H1 (cell line): ENCODE measurements around the gene CTXN1. TPM values are rescaled to one million over a fixed set of nuclear protein-coding genes. Genes with fewer than 3 reads are reported as not detected.

Experiments used
- CTCF ChIA-PET: fragments of 300-600 bp; sonication (Branson Sonifier 250); formaldehyde crosslinking; loops from one replicate; lab custom pipeline; 2021; ENCODE audit not compliant: partially characterized antibody; lab: Charles Lee
- POLR2A ChIA-PET: fragments of 300-600 bp; sonication (Branson Sonifier 250); formaldehyde crosslinking; loops from one replicate; lab custom pipeline; 2021; ENCODE audit warnings: inconsistent platforms; ENCODE audit not compliant: partially characterized antibody; lab: Charles Lee
- DNase-seq, 2 experiments: peaks; one replicate each; pipeline versions ENCODE4 v3.0.0 to v3.0.0-alpha.2; 2010 to 2022; ENCODE audit warnings: low spot score in 2 of 2, low read depth in 1 of 2, mixed read lengths in 1 of 2
- FAIRE-seq: peaks from 2 replicates; lab custom pipeline; 2011; peaks lifted over from hg19 to GRCh38; lab: Jason Lieb, UNC
- H2AFZ ChIP-seq: 2 replicates; pipeline ENCODE4 v1.8.1; 2012; ENCODE audit warnings: low read length, inconsistent platforms
- H2AK5ac ChIP-seq: 2 replicates; pipeline ENCODE4 v1.6.1; 2013; ENCODE audit warnings: low read depth, low read length
- H2BK120ac ChIP-seq: replicated peaks from 2 replicates; pipeline ENCODE3; 2013; ENCODE audit warnings: low read depth, low read length, inconsistent platforms
- H2BK12ac ChIP-seq: 2 replicates; pipeline ENCODE4 v1.6.1; 2013; ENCODE audit warnings: low read depth, low read length
- H2BK15ac ChIP-seq: 2 replicates; pipeline ENCODE4 v1.6.1; 2013; ENCODE audit warnings: low read length
- H2BK20ac ChIP-seq: 2 replicates; pipeline ENCODE4 v1.6.1; 2013; ENCODE audit warnings: low read length
- H2BK5ac ChIP-seq: 2 replicates; pipeline ENCODE4 v1.6.1; 2013; ENCODE audit warnings: low read depth, low read length
- H3K14ac ChIP-seq: 2 replicates; pipeline ENCODE4 v1.6.1; 2013; ENCODE audit warnings: inconsistent platforms; ENCODE audit not compliant: insufficient read length
- H3K18ac ChIP-seq: 2 replicates; pipeline ENCODE4 v1.6.1; 2013; ENCODE audit warnings: low read length; ENCODE audit errors: extremely low read depth
- H3K23ac ChIP-seq: 2 replicates; pipeline ENCODE4 v1.6.1; 2013; ENCODE audit warnings: inconsistent platforms; ENCODE audit not compliant: insufficient read length
- H3K23me2 ChIP-seq: 2 replicates; pipeline ENCODE4 v1.6.1; 2013; ENCODE audit warnings: low read depth, low read length
- H3K27ac ChIP-seq: 2 replicates; pipeline ENCODE4 v1.6.1; 2011; ENCODE audit warnings: low read depth, low read length, inconsistent platforms
- H3K27me3 ChIP-seq, 4 experiments: replicated peaks in 1 of 4; 1 replicate in 1 of 4; 2 replicates in 3 of 4; pipeline versions ENCODE4 v1.6.1 to v1.8.1; 2011 to 2013; ENCODE audit warnings: low read length in 3 of 4, mild to moderate bottlenecking in 3 of 4, inconsistent platforms in 2 of 4, mixed read lengths in 2 of 4, moderate library complexity in 1 of 4; ENCODE audit not compliant: control insufficient read depth in 3 of 4, insufficient read depth in 3 of 4; ENCODE audit errors: extremely low read depth in 1 of 4
- H3K36me3 ChIP-seq, 4 experiments: 2 replicates each; pipeline versions ENCODE4 v1.6.1 to v1.8.1; 2011 to 2013; ENCODE audit warnings: mild to moderate bottlenecking in 4 of 4, low read length in 3 of 4, moderate library complexity in 2 of 4, control low read depth in 1 of 4, inconsistent platforms in 1 of 4; ENCODE audit not compliant: insufficient read depth in 4 of 4, control insufficient read depth in 2 of 4
- H3K4ac ChIP-seq: replicated peaks from 2 replicates; pipeline ENCODE3; 2013; ENCODE audit warnings: low read length, low read depth, mixed read lengths, inconsistent platforms; ENCODE audit not compliant: insufficient read length
- H3K4me1 ChIP-seq, 4 experiments: replicated peaks in 1 of 4; 1 replicate in 1 of 4; 2 replicates in 3 of 4; pipeline versions ENCODE4 v1.6.1 to v1.8.1; 2011 to 2013; ENCODE audit warnings: low read length in 3 of 4, inconsistent platforms in 2 of 4, mixed read lengths in 1 of 4; ENCODE audit not compliant: insufficient read depth in 4 of 4, control insufficient read depth in 3 of 4
- H3K4me2 ChIP-seq, 2 experiments: 2 replicates each; pipeline versions ENCODE4 v1.6.1 to v1.8.1; 2011 to 2013; ENCODE audit warnings: low read depth in 2 of 2, low read length in 2 of 2, control low read depth in 1 of 2, inconsistent platforms in 1 of 2, mild to moderate bottlenecking in 1 of 2; ENCODE audit not compliant: insufficient read depth in 1 of 2
- H3K4me3 ChIP-seq, 4 experiments: fragments of 200-600, 300-600 bp in 1 of 4; sonication (generic), shearing (Covaris generic), sonication (Bioruptor Twin) in 1 of 4; 2 replicates each; pipeline versions ENCODE4 v1.5.1 to v1.8.1; 2011 to 2016; ENCODE audit warnings: low read length in 4 of 4, low read depth in 3 of 4, control low read depth in 2 of 4, inconsistent platforms in 2 of 4, mild to moderate bottlenecking in 2 of 4, mixed read lengths in 1 of 4, moderate library complexity in 1 of 4; ENCODE audit not compliant: insufficient read depth in 2 of 4; ENCODE audit errors: extremely low read depth in 1 of 4
- H3K56ac ChIP-seq: replicated peaks from 2 replicates; pipeline ENCODE3; 2013; ENCODE audit warnings: low read depth, mild to moderate bottlenecking, mixed read lengths, low read length, inconsistent platforms; ENCODE audit not compliant: insufficient read length
- H3K79me1 ChIP-seq: 2 replicates; pipeline ENCODE4 v1.6.1; 2013; ENCODE audit warnings: low read depth, low read length, control low read depth
- H3K79me2 ChIP-seq, 2 experiments: 2 replicates each; pipeline versions ENCODE4 v1.6.1 to v1.8.1; 2012 to 2013; ENCODE audit warnings: low read length in 2 of 2, mild to moderate bottlenecking in 2 of 2, inconsistent platforms in 1 of 2; ENCODE audit not compliant: insufficient read depth in 2 of 2, control insufficient read depth in 1 of 2
- H3K9ac ChIP-seq, 4 experiments: replicated peaks in 1 of 4; 1 replicate in 1 of 4; 2 replicates in 3 of 4; pipeline versions ENCODE4 v1.6.1 to v1.8.1; 2011 to 2013; ENCODE audit warnings: low read depth in 3 of 4, low read length in 3 of 4, control low read depth in 2 of 4, mild to moderate bottlenecking in 2 of 4, moderate library complexity in 2 of 4, inconsistent platforms in 1 of 4; ENCODE audit errors: extremely low read depth in 1 of 4
- H3K9me3 ChIP-seq, 2 experiments: 2 replicates each; pipeline versions ENCODE4 v1.6.1 to v1.8.1; 2012 to 2013; ENCODE audit warnings: mild to moderate bottlenecking in 2 of 2, moderate library complexity in 2 of 2, control low read depth in 1 of 2, inconsistent platforms in 1 of 2, low read depth in 1 of 2, low read length in 1 of 2, mixed read lengths in 1 of 2; ENCODE audit not compliant: insufficient read depth in 2 of 2
- H4K20me1 ChIP-seq, 2 experiments: replicated peaks in 1 of 2; 2 replicates each; pipeline versions ENCODE3 to v1.8.1; 2011 to 2013; ENCODE audit warnings: inconsistent platforms in 2 of 2, low read length in 2 of 2, mild to moderate bottlenecking in 1 of 2; ENCODE audit not compliant: insufficient read depth in 2 of 2, control insufficient read depth in 1 of 2
- H4K5ac ChIP-seq: 2 replicates; pipeline ENCODE4 v1.6.1; 2013; ENCODE audit warnings: low read length, low read depth, mixed read lengths, inconsistent platforms; ENCODE audit not compliant: insufficient read length
- H4K8ac ChIP-seq: 2 replicates; pipeline ENCODE4 v1.8.0; 2013; ENCODE audit warnings: mild to moderate bottlenecking, moderate library complexity, low read length, inconsistent platforms; ENCODE audit not compliant: insufficient read depth; ENCODE audit errors: extremely low read depth
- H4K91ac ChIP-seq: replicated peaks from 2 replicates; pipeline ENCODE3; 2013; ENCODE audit warnings: low read length, mixed read lengths, inconsistent platforms; ENCODE audit not compliant: insufficient read length
- CTCF ChIP-seq, 3 experiments: IDR thresholded peaks; 1 replicate in 2 of 3; 2 replicates in 1 of 3; pipeline versions ENCODE4 v1.5.1 to v1.6.1; 2011; ENCODE audit warnings: low read length in 3 of 3, mild to moderate bottlenecking in 3 of 3, inconsistent platforms in 2 of 3, low read depth in 1 of 3, moderate library complexity in 1 of 3; ENCODE audit not compliant: insufficient read depth in 1 of 3; ENCODE audit errors: control extremely low read depth in 1 of 3
- RBBP5 ChIP-seq: IDR thresholded peaks from 2 replicates; pipeline ENCODE4 v1.7.1; 2012; ENCODE audit warnings: low read depth, mild to moderate bottlenecking, inconsistent platforms, low read length, moderate library complexity, borderline replicate concordance
- whole genome bisulfite sequencing, 2 experiments: shearing (Covaris generic) in 1 of 2; methylation state at CpG; one replicate each; pipeline versions ENCODE4 v1.1.6 to v1.1.7; 2013 to 2015; ENCODE audit warnings: low lambda C conversion rate in 2 of 2, mixed read lengths in 2 of 2, inconsistent platforms in 1 of 2, low coverage in 1 of 2, missing lambda C conversion rate in 1 of 2; ENCODE audit not compliant: insufficient replicate concordance in 2 of 2, insufficient coverage in 1 of 2, insufficient read length in 1 of 2; ENCODE audit errors: extremely low coverage in 1 of 2, missing lambda C conversion rate in 1 of 2; 5-methylcytosine and 5-hydroxymethylcytosine counted together
- polyA plus RNA-seq, 7 experiments: library from polyadenylated mRNA; depleted of rRNA in 3 of 7; stranded (reverse) in 5 of 7; unstranded in 2 of 7; fragments of >200 nt in 5 of 7; fragments of 200-250 nt in 2 of 7; gene quantifications; 1 replicate in 5 of 7; 2 replicates in 1 of 7; 4 replicates in 1 of 7; pipeline versions ENCODE4 v1.2.1 to v1.2.3, GENCODE V29; 2011 to 2013; ENCODE audit warnings: missing spikeins in 2 of 7, mixed read lengths in 2 of 7
- total RNA-seq: library from RNA; stranded (reverse); fragmentation: NEBNext Ultra II Directional; extraction: Animal tissue kit (Norgen Biotek cat#: 25700); gene quantifications from 2 replicates; pipeline ENCODE4 v1.2.1, GENCODE V29; 2021

The CTXN1 gene
- total and polyA plus RNA-seq, 2 of the 8 experiments (the other 6 are each of a cell fraction or from before 2014, with no cell fraction given), result 16.4 to 58.0 TPM

GRCh38 chr19:7921967-7922835, 3.7 kb downstream of the CTXN1 start:
- Histone ChIP-seq H4K20me1 (peaks cover 10 to 15% of the 10 kb centered on the region in 2 experiments), H3K9ac (no peak overlapping the region), H3K4me1 (peaks cover 0 to 25% (median 12%) of the 10 kb centered on the region in 4 experiments; a peak in 5 of 7 replicates), H3K27me3 (peaks cover 5 to 18% (median 16%) of the 10 kb centered on the region in 4 experiments; a peak in 6 of 7 replicates), H2BK12ac (no peak overlapping the region), H2AK5ac (no peak overlapping the region), H4K5ac (no peak overlapping the region), H2AFZ (no peak overlapping the region), H3K27ac (no peak overlapping the region), H3K79me1 (no peaks in the 10 kb centered on the region), H3K36me3 (peaks cover 0 to 3% (median 0%) of the 10 kb centered on the region in 4 experiments; a peak in 2 of 8 replicates), H3K56ac (no peak overlapping the region), H3K14ac (no peak overlapping the region), H3K9me3 (no peaks in the 10 kb centered on the region), H2BK120ac (no peak overlapping the region), H3K18ac (no peak overlapping the region), H3K4me3 (no peak overlapping the region), H2BK20ac (no peak overlapping the region), H4K8ac (no peak overlapping the region), H3K23ac (no peak overlapping the region), H2BK15ac (no peak overlapping the region), H3K79me2 (no peaks in the 10 kb centered on the region), H3K4me2 (no peak overlapping the region; a peak in 1 of 4 replicates), H3K4ac (no peak overlapping the region), H4K91ac (no peak overlapping the region), H2BK5ac (no peak overlapping the region), H3K23me2 (peaks cover 20% of the 10 kb centered on the region)
- WGBS, 2 experiments, result 93% methylated on average over 31 of the region's 31 CpGs; no CpG with 5 or more reads in 1 of the 2 experiments
- no peak for FAIRE-seq
- TF ChIP-seq RBBP5, result no peak
- peak; percentile 5 to 36 (median 21); a peak in 2 of 4 replicates for TF ChIP-seq CTCF (IDR thresholded peaks at IDR 0.05; ENCODE audit: control extremely low read depth in 1 of 3, insufficient read depth in 1 of 3, low read depth in 1 of 3, low read length in 3 of 3)
- ChIA-PET POLR2A (interaction anchor here (0.6 to 10.6 kb wide), 8 partner anchors 8 to 281 kb away, joined by 3 to 106 read pairs (median 8); partner anchors contain the start of genes MAP2K7 and TIMM44), CTCF (interaction anchor here (0.6 to 9.0 kb wide), 11 partner anchors 13 to 130 kb away, joined by 3 to 112 read pairs (median 4); partner anchors contain the start of genes CCL25, PRR36 and TIMM44)
- no peak for DNase-seq
